Measurements from ENCODE around the gene NPR1. TPM values are rescaled to one million over a fixed set of nuclear protein-coding genes. Genes with fewer than 3 reads are reported as not detected.
"Not testable (repeated sequence)": the region's sequence is repeated elsewhere in the genome, so short reads cannot be mapped to it uniquely, and the experiment has no call there.

Gene NPR1
- total RNA-seq, 1 experiment from 2014 or later: not detected

GRCh38 chr1:153705484-153705883, 27.0 kb downstream of the NPR1 start:
- no peak overlapping the region for H3K27ac Mint-ChIP-seq (ENCODE audit: unreplicated experiment)
- DNase-seq: no peak

GRCh38 chr1:153711026-153711425, 32.5 kb downstream of the NPR1 start:
- Mint-ChIP-seq H3K9me3 (ENCODE audit: low read depth, unreplicated experiment) (no peaks in the 10 kb centered on the region), H3K4me1 (ENCODE audit: low read depth, unreplicated experiment) (peaks cover 8% of the 10 kb centered on the region), H3K27me3 (ENCODE audit: unreplicated experiment) (no peaks in the 10 kb centered on the region), H3K4me3 (ENCODE audit: low read depth, unreplicated experiment) (no peak overlapping the region), H3K27ac (ENCODE audit: unreplicated experiment) (no peak overlapping the region), H3K36me3 (ENCODE audit: insufficient read depth, unreplicated experiment) (no peaks in the 10 kb centered on the region)
- TF ChIP-seq CTCF (IDR thresholded peaks at IDR 0.05; ENCODE audit: unreplicated experiment): no peak
- BruUV-seq (replicated peaks): no TSS peak
- no peak for DNase-seq
- CTCF ChIA-PET: no interaction called here
- intact Hi-C loops (cut with micrococcal nuclease; ENCODE audit: unreplicated experiment): no loop called here

More at GRCh38 chr1:153705484-153705883, 27.0 kb downstream of the NPR1 start:
- no peak for TF ChIP-seq CTCF (IDR thresholded peaks at IDR 0.05; ENCODE audit: unreplicated experiment)
- H3K4me3 Mint-ChIP-seq (ENCODE audit: low read depth, unreplicated experiment): no peak overlapping the region
- intact Hi-C loops (cut with micrococcal nuclease; ENCODE audit: unreplicated experiment): no loop called here
- CTCF ChIA-PET: no interaction called here
- no TSS peak for BruUV-seq (replicated peaks)
- peaks cover 8% of the 10 kb centered on the region for H3K4me1 Mint-ChIP-seq (ENCODE audit: low read depth, unreplicated experiment)
- H3K9me3 Mint-ChIP-seq (ENCODE audit: low read depth, unreplicated experiment): no peaks in the 10 kb centered on the region
- H3K27me3 Mint-ChIP-seq (ENCODE audit: unreplicated experiment): no peaks in the 10 kb centered on the region
- no peaks in the 10 kb centered on the region for H3K36me3 Mint-ChIP-seq (ENCODE audit: insufficient read depth, unreplicated experiment)

GRCh38 chr1:153716211-153716610, 37.7 kb downstream of the NPR1 start:
- H3K27me3 Mint-ChIP-seq (ENCODE audit: unreplicated experiment); H3K27ac Mint-ChIP-seq (ENCODE audit: unreplicated experiment); intact Hi-C loops (cut with micrococcal nuclease; ENCODE audit: unreplicated experiment); H3K9me3 Mint-ChIP-seq (ENCODE audit: low read depth, unreplicated experiment); H3K4me3 Mint-ChIP-seq (ENCODE audit: low read depth, unreplicated experiment); H3K36me3 Mint-ChIP-seq (ENCODE audit: insufficient read depth, unreplicated experiment); DNase-seq; H3K4me1 Mint-ChIP-seq (ENCODE audit: low read depth, unreplicated experiment); BruUV-seq (replicated peaks): not testable (repeated sequence)
- CTCF ChIA-PET: interaction anchor here (1.1 kb wide), 1 partner anchor 12 kb away, joined by 3 read pairs; the partner anchor contains the start of gene INTS3

GRCh38 chr1:153717330-153717729, 38.8 kb downstream of the NPR1 start:
- no peak overlapping the region for H3K4me3 Mint-ChIP-seq (ENCODE audit: low read depth, unreplicated experiment)
- TF ChIP-seq CTCF (IDR thresholded peaks at IDR 0.05; ENCODE audit: unreplicated experiment): no peak
- no peaks in the 10 kb centered on the region for H3K36me3 Mint-ChIP-seq (ENCODE audit: insufficient read depth, unreplicated experiment)
- no peak overlapping the region for H3K27ac Mint-ChIP-seq (ENCODE audit: unreplicated experiment)
- intact Hi-C loops (cut with micrococcal nuclease; ENCODE audit: unreplicated experiment): no loop called here
- DNase-seq: no peak
- no peaks in the 10 kb centered on the region for H3K9me3 Mint-ChIP-seq (ENCODE audit: low read depth, unreplicated experiment)
- H3K27me3 Mint-ChIP-seq (ENCODE audit: unreplicated experiment): no peaks in the 10 kb centered on the region
- H3K4me1 Mint-ChIP-seq (ENCODE audit: low read depth, unreplicated experiment): no peaks in the 10 kb centered on the region
- CTCF ChIA-PET: no interaction called here
- no TSS peak for BruUV-seq (replicated peaks)

GRCh38 chr1:153723687-153724086, 45.2 kb downstream of the NPR1 start:
- Mint-ChIP-seq H3K27ac (ENCODE audit: unreplicated experiment) (no peak overlapping the region), H3K27me3 (ENCODE audit: unreplicated experiment) (no peaks in the 10 kb centered on the region), H3K9me3 (ENCODE audit: low read depth, unreplicated experiment) (no peaks in the 10 kb centered on the region), H3K4me3 (ENCODE audit: low read depth, unreplicated experiment) (no peak overlapping the region), H3K36me3 (ENCODE audit: insufficient read depth, unreplicated experiment) (peaks cover 15% of the 10 kb centered on the region), H3K4me1 (ENCODE audit: low read depth, unreplicated experiment) (peaks cover 7% of the 10 kb centered on the region)
- BruUV-seq (replicated peaks): no TSS peak
- no peak for TF ChIP-seq CTCF (IDR thresholded peaks at IDR 0.05; ENCODE audit: unreplicated experiment)
- DNase-seq: no peak
- CTCF ChIA-PET: no interaction called here
- intact Hi-C loops (cut with micrococcal nuclease; ENCODE audit: unreplicated experiment): no loop called here

- H3K9me3 Mint-ChIP-seq (ENCODE audit: low read depth, unreplicated experiment); H3K27ac Mint-ChIP-seq (ENCODE audit: unreplicated experiment); BruUV-seq (replicated peaks); CTCF ChIA-PET; DNase-seq; H3K27me3 Mint-ChIP-seq (ENCODE audit: unreplicated experiment); intact Hi-C loops (cut with micrococcal nuclease; ENCODE audit: unreplicated experiment); H3K4me3 Mint-ChIP-seq (ENCODE audit: low read depth, unreplicated experiment): not testable (repeated sequence)
- peaks cover 17% of the 10 kb centered on the region for H3K4me1 Mint-ChIP-seq (ENCODE audit: low read depth, unreplicated experiment)
- H3K36me3 Mint-ChIP-seq (ENCODE audit: insufficient read depth, unreplicated experiment): peaks cover 22% of the 10 kb centered on the region
Observed at GRCh38 chr1:153724634-153725033, 46.1 kb downstream of the NPR1 start.

Data from Calu3 (cell line).